Retinal pigment epithelial cell (primary cell): ENCODE measurements around the gene MVK.
A peak's percentile ranks its signal among the peaks of the same experiment; 100 is the strongest.

Source experiments
- DNase-seq: peaks from one replicate; pipeline ENCODE4 v3.0.0-alpha.2; 2010; ENCODE audit warnings: low read depth
- H3K4me3 ChIP-seq: 2 replicates; pipeline ENCODE4 v1.5.1; 2011; ENCODE audit warnings: mild to moderate bottlenecking, low read length, control low read depth, moderate library complexity
- CTCF ChIP-seq: conservative IDR thresholded peaks from 2 replicates; pipeline ENCODE4 v1.5.1; 2011; ENCODE audit warnings: low read depth, low read length, control low read depth, inconsistent platforms

MVK gene

GRCh38 chr12:109572506-109572845 is 1.1 kb upstream of the MVK start:
- TF ChIP-seq CTCF = no peak
- H3K4me3 ChIP-seq = peak overlapping the region; percentile 79
- no peak for DNase-seq

DNA sequence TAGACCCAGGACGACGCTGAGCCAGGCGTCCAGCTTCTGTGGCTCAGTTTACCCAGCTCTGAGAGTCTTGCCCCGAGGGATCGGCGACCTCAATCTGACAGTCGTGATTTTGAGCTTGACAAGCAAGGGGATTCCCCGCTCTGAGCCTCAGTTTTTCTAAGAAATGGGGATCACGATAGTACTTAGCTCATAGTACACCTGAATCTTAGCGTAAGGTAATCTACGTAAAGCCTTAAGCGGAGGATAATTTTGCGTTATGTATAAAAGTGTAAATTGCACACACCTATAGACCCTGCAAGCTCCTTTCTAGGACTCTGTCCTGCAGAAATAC is 285 bp downstream of the MVK start:
- peak overlapping the region; percentile 77 for H3K4me3 ChIP-seq
- no peak for DNase-seq
- TF ChIP-seq CTCF = no peak

GRCh38 chr12:109575683-109576082 is 2.1 kb downstream of the MVK start:
- no peak for DNase-seq
- no peak for TF ChIP-seq CTCF
- no peak overlapping the region for H3K4me3 ChIP-seq

GRCh38 chr12:109577311-109577710 is 3.7 kb downstream of the MVK start:
- no peak for DNase-seq
- no peak for TF ChIP-seq CTCF
- no peak overlapping the region for H3K4me3 ChIP-seq

DNA sequence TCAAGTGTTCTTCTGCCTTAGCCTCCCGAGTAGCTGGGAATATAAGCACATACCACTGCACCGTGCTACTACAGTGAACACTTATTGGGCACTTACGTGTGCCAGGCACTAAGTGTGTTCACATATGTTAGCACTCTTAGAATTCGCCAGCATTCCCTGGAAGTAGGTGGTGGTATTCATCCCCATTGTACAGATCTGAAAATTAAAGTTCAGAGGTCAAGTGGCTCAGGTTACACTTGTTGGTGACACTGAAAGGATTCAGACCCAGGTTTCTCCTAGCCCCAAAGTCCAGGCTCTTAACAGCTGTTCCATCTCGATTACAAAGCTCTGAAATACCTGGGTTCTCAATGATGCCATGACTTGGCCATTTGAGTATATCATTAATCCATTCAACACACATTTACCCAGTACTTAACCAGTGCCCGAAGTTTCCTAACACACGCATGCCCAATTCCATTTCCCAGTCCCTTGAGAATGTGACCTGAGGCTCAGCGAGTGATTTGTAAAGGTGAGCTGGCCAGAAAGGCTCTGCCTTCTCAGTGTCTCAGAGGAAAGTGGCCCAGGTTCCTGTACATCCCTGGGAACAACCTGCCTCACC is 4.8 kb downstream of the MVK start:
- H3K4me3 ChIP-seq = no peak overlapping the region
- no peak for DNase-seq
- no peak for TF ChIP-seq CTCF

DNA sequence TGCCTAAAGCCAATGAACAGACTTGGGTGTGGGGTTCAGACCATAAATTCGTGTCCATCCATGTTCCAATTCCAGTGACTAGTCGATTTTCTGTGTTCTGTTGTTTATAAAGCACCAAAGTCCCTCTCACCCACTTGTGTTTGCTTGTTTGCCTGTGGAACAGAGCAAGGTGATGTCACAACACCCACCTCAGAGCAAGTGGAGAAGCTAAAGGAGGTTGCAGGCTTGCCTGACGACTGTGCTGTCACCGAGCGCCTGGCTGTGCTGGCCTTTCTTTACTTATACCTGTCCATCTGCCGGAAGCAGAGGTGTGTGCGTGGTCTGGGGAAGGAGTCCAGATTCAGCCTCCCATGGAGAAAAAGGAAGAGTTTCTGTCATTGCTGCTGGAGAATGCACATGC is 6.0 kb downstream of the MVK start:
- H3K4me3 ChIP-seq = no peak overlapping the region
- no peak for TF ChIP-seq CTCF
- DNase-seq = no peak

GRCh38 chr12:109580272-109580671 is 6.7 kb downstream of the MVK start:
- H3K4me3 ChIP-seq = no peak overlapping the region
- DNase-seq = no peak
- TF ChIP-seq CTCF = no peak
